GM18867 (cell line): ENCODE measurements around the gene FXN.
"Not testable (repeated sequence)": the region's sequence is repeated elsewhere in the genome, so short reads cannot be mapped to it uniquely, and the experiment has no call there.

Source experiments
- ATAC-seq: cut with Tn5 transposase; IDR thresholded peaks from one replicate; pipeline ENCODE4 v1.9.1; 2021; ENCODE audit warnings: mild to moderate bottlenecking, moderate library complexity; ENCODE audit not compliant: unreplicated experiment

Gene FXN

DNA sequence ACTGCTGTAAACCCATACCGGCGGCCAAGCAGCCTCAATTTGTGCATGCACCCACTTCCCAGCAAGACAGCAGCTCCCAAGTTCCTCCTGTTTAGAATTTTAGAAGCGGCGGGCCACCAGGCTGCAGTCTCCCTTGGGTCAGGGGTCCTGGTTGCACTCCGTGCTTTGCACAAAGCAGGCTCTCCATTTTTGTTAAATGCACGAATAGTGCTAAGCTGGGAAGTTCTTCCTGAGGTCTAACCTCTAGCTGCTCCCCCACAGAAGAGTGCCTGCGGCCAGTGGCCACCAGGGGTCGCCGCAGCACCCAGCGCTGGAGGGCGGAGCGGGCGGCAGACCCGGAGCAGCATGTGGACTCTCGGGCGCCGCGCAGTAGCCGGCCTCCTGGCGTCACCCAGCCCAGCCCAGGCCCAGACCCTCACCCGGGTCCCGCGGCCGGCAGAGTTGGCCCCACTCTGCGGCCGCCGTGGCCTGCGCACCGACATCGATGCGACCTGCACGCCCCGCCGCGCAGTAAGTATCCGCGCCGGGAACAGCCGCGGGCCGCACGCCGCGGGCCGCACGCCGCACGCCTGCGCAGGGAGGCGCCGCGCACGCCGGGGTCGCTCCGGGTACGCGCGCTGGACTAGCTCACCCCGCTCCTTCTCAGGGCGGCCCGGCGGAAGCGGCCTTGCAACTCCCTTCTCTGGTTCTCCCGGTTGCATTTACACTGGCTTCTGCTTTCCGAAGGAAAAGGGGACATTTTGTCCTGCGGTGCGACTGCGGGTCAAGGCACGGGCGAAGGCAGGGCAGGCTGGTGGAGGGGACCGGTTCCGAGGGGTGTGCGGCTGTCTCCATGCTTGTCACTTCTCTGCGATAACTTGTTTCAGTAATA is at the start of gene FXN:
FXN (plus strand) TSS at position 315 of the 871 bp plus-strand sequence; CDS start at position 346, 31 bp downstream.
- peak; percentile 92 for ATAC-seq

DNA sequence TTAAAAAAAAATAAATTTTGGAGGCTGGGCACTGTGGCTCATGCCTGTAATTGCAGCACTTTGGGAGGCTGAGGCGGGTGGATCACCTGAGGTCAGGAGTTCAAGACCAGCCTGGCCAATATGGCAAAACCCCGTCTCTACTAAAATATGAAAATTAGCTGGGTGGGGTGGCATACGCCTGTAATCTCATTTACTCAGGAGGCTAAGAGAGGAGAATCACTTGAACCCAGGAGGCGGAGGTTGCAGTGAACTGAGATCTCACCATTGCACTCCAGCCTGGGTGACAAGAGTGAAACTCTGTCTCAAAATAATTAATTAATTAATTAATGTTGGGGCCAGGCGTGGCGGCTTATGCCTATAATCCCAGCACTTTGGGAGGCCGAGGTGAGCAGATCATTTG is 48.6 kb upstream of the FXN start:
- not testable (repeated sequence) for ATAC-seq

DNA sequence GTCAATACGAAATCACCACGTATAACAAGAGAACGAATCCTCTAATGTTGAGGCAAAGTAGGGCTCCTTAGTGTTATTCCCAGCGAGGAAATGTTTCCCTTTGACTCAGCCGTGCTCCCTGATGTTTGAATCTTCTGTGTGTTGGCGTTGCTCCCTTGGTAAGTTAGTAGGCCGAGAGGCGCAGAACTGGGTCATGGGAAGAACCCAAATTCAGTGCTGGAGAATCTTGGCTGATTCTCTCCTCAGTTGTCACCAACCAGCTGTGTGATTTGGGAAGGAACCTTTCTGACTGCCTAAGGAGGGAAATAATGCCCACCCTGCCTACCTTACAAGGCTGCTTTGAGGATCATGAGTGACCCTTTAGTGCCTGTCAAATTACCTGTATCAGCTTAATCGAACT is 44.1 kb upstream of the FXN start:
- no peak for ATAC-seq

DNA sequence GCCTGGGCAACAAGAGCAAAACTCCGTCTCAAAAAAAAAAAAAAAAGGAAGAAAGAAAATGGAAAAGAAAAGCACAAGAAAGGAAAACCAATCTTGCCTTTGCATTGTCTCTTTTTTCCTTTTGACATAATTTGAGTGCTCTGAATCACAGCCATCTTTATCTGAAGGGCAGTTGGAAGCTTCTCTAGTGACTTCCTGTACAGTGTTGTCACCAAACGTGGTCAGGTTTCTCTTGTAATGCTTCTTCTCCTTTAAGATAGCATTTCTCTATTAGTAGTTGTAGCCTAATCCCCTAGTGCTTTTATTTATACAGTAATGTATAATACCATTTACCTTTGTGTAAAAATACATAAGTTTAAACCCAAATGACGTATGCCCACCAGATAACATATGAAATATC is 39.8 kb upstream of the FXN start:
- ATAC-seq, result no peak

DNA sequence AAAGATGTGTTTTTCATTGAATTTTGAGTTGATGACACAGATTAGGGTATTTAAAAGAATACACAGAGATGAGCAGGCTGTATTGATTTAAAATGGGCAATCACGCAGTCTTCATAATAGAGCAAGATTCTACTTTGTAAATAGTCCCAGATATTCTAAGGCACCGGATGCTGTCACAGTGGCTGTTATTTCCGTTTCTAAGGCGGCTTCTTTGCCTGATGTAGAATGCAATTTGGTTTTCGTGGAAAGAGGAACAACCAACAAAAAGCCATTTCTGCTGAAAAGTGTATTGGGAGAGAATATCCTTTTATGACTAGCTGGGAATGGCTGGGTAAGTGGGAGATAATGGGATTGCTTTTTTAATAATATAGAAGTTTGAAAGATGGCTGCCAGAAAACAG is 39.1 kb upstream of the FXN start:
- no peak for ATAC-seq

GRCh38 chr9:68997666-68998065 is 37.9 kb upstream of the FXN start:
- no peak for ATAC-seq

DNA sequence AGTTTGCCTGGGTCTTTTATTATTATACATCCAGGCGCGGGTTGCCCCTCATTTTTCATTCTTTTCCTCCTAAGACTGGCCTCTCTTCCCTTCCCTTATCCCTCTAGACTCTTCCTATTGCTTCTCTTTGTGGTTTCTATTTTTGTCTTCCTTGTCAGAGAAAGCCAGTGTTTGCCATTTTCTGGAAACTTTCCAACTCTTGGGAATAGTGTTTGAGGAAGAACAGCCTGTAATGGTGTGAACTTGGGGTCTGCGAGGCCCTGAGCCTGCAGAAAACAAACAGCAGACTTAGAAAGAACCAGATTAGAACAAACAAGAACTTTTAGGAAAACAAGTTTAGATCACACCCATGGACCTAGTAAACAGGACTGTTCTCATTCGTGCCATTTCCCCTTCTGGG is 37.2 kb upstream of the FXN start:
- ATAC-seq, result no peak

- ATAC-seq, result peak; percentile 55
Measured at GRCh38 chr9:68998812-68999211, 36.7 kb upstream of the FXN start.

GRCh38 chr9:68999393-69000105 is 36.0 kb upstream of the FXN start:
- peak; percentile 83 for ATAC-seq

DNA sequence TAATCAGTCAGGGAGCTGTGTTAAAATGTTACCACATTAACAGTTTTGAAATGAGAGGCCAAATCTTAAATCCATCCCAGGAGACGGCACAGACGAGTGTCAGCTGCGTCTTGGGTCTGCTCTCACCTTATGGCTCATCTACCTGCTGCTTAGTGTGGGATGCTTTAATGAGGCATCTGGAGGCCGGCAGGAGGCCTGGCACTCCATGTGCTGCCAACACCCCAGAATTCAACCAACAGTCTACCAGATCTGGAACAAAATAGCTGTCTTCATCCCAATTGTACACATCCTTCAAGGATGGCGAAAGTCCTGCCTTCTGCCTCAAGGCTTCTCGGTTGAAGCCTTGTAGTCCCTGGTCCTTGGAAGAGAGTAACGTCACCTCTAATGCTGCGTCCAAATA is 33.6 kb upstream of the FXN start:
- ATAC-seq, result no peak

DNA sequence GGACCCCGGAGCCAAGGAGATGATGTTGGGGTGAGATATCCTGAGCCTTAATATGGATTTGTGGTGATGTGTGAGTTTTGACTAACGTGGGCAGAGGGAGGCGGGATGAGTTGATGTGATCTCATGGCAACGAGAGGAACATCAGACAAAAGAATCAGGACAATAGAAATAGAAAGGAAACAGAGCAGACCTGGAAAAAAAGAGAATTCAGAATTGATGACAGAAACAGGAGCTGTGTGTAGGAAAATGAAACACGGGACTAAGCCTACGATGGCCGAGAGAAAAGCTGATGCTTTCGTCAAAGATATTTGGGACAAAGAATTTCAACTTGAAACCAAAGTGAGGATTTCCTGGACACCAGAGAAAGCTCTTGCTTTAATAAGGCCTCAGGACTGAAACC is 32.5 kb upstream of the FXN start:
- no peak for ATAC-seq

- no peak for ATAC-seq
Measured at GRCh38 chr9:69004836-69005235, 30.7 kb upstream of the FXN start.

DNA sequence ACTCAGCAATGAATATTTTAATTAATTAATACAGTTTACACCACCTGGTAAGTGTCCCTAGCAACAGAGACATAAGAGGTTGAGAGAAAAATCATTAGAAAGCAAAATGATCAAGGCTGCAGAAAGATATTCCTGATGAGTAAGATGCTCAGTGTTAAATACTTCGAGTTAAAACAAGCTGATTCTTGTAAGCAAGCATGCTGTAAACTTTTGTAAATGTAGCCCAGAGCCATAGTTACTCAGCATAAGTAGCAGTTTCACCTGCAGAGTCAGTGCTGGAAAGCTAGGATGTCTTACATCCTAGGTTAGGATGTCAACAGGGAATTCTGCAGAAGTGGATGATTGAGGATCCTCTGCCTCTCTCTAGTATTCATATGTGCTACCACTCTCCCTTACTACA is 25.8 kb upstream of the FXN start:
- no peak for ATAC-seq

DNA sequence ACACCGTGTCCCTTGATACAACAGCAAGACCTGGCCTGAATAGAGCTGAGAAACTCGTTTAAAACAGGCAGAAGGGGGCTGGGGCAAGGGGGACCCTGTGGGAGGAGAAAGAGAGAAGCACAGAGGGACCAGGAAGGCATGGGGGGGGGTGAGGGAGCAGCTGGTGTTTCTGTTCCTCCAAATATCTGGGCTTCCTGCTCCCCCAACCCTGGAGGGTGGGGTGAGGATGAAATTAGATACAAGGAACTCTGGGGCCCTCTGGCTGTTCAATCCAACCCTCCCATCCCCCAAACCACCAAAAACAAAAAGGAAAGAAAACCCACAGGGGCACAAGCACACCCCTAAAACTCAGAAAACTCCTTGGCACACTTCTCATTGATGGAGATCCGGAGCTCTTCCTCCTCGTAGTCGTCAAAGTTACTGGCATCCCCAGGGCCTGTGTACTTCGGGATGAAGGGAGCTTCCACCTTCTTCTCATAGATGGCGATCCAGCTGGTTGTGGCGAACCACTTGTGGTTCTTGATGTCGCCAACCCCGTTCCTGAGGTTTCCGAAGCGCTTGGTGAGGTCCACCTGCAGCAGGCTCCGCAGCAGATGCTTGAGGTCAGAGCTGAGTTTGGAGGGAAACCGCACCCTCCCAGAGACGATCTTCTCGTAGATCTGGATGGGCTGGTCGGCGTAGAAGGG is 22.7 kb upstream of the FXN start:
- ATAC-seq, result no peak

DNA sequence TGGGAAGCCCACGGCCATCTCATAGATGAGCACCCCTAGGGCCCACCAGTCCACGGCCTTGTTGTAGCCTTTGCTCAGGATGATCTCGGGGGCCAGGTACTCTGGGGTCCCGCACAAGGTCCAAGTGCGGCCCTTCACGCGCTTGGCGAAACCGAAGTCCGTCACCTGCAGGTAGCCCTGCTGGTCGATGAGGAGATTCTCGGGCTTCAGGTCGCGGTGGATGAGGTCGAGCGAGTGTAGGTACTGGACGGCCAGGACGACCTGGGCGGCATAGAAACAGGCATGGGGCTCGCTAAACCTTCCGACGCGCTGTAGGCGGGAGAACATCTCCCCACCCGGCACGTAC is 22.2 kb upstream of the FXN start:
- no peak for ATAC-seq

DNA sequence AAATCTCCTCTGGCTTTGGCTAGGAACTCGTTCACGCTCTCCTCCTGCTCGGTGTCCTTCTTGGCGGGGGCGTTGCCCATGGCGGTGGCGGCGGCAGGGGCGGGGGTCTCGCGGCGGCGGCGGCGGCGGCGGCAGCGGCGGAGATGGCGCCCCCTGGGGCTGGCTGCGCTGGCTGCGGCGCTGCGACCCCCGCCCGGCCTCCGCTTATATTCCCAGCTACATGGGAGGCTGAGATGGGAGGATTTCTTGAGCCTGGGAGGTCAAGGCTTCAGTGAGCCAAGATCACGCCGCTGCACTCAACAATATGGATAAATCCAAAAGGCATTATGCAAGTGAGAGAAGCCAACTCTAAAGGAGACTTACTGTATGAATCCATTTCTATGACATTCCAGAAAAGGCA is 21.5 kb upstream of the FXN start, which contains the start of gene PRKACG:
PRKACG (minus strand) TSS at position 101 of the 400 bp plus-strand sequence; CDS start at position 80, 21 bp downstream.
- no peak for ATAC-seq

DNA sequence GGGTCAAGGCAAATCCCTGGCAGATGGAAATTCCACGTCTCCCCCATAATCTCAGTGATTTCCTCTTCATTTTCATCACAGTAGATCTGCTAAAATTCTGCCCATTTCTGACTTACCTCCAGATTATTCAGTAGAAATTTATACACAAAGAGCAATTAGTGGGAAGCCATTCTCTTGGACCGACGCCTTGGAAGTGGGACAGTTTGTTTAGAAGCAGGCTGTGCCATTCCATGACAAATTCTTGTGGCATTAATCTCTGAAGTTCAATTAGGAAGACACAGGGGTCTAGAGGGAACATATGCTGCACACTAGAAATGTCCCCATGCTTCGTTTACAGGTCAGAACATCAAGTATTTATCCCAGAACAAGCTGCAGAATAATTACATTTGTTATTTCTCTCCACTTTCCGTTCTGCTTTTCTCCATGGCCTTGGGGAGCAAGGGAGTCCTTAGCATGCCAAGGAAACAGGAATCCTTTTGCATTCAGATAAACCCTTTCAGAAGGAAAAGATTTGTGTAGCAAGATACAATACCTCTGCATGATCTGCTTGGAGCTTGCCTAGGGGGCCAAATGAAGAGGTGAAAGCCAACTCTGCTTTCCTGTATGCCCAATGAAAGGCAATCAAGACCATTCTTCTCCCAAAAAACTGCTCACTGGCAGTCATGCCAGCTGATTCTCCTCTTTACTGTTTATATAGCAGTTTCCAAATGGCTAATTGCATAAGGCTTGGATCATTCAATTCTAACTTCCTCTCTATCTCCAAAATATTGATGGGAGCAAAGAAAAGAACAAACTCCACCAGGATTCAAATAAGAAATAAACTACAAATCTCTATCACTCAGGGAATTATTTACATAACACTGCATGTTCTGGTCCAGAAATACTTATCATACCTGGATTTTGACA is 19.1 kb upstream of the FXN start:
- no peak for ATAC-seq

- no peak for ATAC-seq
Measured at GRCh38 chr9:69018737-69019136, 16.8 kb upstream of the FXN start.

DNA sequence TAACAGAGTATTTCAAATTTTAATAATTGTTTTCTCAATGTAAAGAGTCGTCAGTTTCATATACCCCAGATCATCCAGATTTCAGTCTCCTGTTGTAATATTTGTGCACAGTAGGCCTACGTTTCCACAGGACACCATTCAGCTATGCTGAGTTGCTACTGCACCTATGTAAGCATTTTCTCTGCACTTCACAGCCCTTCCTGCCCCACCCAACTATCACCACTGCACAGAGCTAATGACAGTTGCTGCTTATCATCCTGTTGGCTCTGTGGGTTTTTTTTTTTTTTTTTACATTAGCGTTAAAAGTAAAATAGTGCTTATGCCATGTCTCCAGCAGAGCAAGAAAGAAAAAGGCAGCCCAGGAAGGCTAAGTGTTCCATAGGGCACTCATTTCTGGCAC is 15.7 kb upstream of the FXN start:
- ATAC-seq, result no peak

DNA sequence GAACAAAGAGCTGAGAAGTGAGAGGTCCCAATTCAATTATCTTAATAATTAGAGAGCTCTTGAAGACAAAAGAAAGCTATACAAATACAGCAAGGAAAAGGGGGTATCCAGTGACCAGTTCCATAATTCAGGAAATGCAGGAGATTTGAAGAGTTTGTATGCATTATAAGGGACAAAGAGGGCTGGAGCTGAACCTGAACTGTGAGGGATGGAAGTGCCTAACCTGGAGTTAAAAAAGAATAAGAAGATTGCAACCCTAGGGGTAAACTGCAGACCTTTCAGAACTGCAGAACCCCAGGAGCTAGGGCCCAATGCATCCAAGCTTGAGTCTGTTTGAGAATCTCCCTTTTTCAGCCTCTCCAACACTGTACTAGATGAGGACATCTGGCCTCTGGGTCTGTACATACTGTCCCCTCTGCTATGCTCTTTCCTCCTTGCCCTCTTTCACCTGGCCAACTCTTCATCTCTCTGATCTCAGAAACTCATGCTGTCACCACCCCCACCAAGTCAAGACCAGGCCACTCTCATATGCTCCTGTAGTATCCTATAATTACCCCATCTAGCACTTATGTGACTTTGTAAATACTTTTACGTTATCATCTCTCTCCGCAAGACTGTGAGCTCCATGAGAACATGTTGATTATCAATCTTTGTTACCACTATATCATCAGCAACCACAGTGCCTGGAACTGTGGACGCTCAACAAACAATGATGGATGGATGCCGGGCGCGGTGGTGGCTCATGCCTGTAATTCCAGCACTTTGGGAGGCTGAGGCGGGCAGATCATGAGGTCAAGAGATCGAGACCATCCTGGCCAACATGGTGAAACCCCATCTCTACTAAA is 15.0 kb upstream of the FXN start:
- ATAC-seq, result no peak
